NCI-H1436 (cell line): Measurements from ENCODE around the gene BIK.
"Not testable (repeated sequence)": the region's sequence is repeated elsewhere in the genome, so short reads cannot be mapped to it uniquely, and the experiment has no call there.

Source experiments
- DNase-seq: peaks from one replicate; lab custom pipeline; 2025; lab: John Stamatoyannopoulos, UW

The BIK gene

DNA sequence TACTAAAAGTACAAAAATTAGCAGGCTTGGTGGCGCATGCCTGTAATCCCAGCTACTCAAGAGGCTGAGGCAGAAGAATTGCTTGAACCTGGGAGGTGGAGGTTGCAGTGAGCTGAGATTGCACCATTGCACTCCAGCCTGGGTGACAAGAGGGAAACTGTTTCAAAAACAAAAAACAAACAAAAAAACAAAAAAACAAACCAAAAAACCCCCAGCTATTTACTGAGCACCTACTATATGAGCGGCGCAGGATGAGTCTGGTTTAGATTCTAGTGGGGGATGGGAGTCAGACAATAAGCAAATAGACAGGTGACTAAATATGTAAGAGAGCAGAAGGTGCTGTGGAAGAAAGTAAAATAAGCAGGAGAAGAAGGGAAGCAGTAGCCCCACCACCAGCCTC is 5.6 kb upstream of the BIK start:
- not testable (repeated sequence) for DNase-seq

DNA sequence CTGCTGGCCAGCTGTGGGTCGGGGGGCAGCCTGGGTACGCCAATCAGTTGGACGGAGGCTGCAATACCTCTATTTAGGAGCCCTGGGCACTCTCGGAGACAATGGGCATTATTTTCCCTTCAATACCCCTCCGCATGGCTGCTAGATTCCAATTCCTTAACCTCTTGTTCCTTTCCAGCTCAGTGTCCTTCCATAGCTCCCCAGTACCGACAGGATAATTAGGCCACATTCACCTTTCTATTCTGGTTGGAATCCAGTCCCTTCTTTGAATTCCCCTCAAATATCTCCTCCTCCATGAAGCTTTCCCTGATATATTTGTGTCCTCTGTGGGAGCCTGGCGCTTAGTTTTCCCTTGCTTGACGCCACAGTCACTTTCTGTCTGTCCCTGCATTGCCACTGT is 4.2 kb upstream of the BIK start:
- DNase-seq, result no peak

DNA sequence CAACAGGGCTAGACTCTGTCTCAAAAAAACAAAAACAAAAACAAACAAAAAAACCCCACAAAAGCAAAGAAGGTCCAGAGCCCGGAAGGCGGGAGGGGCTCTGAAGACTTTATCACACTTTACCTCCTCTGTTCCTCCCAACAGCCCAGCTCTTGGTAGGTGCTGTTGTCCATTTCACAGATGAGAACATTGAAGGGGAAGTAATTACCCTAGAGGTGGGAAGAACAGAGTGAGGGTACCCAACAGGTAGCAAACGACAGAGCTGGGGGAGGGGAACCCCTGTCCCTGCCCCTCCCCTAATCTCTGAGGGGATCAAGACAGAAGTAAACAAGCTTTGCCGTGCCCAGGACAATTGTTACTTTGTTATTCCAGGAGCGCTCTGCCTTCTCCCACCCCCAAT is 1.0 kb upstream of the BIK start:
- no peak for DNase-seq

DNA sequence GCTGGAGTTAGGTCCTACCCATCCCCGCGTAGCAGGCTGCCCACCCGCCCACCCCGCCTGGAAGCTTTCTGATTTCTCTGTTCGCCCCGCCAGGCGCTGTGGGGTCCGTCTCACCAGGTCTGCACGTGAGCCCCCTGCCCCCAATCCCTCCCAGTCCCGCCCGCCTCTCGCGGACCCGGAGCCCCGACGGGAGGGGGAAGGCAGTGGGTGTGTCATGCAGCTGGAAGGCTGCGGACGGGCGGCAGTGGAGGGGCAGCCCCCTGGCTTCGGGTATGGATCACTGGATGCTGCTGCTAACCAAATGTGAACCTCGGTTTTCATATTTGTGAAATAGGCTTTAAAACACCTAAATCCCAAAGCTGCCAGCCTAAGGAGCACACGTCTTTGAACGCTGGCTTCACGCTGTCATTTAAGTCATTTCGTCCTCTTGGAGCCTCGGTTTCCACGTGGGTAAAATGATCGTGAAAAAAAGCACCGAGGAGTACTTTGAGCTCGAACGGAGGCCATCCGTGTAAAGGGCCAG is 568 bp upstream of the BIK start:
- DNase-seq, result no peak

DNA sequence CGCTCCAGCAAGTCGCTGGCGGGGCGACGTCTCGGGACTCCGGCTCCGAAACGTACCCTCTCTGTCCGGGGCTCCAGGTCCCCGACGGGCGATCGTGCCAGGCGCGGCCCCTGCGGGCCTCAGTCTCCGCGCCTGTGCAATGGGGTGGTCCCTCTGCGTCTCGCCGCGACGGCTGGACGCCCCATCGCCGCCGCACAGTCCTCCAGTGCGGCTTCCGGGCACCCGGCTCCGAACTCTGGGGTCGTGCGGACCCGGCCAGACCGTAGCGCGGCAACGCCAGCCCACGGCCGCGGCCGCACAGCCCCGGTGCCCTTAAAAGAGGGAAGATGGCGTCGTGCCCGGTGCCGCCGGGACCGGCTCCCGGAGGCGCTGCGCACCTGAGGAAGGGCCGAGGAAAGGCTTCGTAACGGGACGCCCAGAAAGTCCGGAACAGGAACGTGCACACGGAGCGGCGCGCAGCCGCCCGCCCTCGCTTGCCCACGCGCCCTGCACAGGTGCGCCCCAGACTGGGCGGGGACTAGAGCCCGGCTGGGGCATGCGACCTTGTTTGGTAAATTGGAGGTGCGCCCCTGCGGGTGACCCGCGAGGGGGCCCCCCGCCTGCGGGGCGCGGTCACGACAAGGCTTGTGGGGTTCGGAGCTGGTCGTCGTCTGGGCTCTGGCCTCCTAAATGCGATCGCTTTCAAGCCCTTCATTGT is 525 bp downstream of the BIK start:
- DNase-seq, result peak; percentile 6

DNA sequence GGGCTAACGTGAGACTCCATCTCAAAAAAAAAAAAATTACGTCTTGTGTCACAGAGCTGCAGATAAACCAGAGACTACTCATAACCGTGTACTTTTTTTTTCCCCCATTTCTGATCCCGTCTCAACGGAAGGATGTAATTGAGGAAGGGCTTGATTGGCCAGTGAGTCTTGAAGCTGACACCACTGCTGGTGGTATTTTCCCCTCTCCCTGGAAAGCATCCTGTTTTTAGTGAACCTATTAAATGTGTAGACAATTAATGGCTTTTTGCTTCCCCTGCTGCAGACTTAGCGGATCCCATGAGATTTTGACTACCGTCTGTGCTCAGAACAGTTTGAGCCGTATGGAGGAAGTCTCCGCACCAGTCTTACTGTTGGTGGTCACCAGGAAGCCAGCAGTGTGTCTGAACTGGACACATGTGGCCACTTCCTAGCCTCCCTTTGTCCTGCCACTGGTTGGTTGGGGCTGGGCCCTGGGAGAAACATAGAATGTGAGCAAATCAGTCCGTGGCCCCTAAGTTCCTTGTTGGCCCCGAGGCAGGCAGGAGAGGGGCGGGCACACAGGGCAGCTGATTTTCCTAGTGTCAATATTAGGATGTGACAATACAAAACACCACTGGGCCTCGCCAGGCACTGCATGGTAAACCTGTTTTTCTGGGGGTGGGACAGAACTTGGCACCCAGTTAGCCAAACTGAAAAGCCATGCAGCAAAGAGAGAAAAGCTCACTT is 3.1 kb downstream of the BIK start:
- DNase-seq, result no peak

DNA sequence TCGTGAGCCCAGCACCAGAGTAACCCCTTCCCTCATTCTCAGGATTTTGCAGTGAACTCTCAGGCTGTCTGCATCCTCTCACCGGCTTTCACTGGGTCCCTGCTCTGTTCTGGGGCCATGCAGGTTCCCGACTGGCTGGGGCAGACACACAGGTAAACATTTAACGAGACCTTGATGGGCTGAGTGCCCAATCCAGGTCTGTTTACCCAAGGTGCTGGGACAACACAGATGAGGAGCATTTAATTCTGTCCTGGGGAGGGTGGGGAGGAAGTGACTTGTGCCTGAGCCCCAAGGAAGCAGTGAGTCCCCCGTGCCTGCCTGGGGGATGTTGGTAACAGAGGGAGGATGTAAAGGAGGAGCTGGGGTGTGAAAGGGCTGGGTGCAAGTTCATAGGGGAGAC is 4.4 kb downstream of the BIK start:
- DNase-seq, result no peak

DNA sequence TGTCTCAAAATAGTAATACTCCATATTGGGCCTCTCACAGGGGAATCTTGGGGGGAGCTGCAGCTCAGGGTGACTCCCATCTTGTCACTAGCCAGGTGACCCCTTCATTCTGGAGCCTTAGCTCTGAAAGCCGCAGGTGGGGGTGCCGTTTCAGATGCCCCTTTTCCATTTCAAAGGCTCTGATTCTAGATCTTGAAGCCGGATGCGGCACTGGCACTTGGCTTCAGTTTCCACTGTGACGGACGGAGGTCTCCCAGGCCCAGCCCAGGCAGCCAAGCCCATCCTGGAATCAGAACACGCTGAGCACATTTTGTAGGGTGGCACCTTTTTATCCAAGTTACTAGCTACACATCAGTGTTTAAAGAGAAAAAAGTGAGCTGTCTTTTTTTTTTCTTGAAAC is 6.4 kb downstream of the BIK start:
- DNase-seq, result no peak

DNA sequence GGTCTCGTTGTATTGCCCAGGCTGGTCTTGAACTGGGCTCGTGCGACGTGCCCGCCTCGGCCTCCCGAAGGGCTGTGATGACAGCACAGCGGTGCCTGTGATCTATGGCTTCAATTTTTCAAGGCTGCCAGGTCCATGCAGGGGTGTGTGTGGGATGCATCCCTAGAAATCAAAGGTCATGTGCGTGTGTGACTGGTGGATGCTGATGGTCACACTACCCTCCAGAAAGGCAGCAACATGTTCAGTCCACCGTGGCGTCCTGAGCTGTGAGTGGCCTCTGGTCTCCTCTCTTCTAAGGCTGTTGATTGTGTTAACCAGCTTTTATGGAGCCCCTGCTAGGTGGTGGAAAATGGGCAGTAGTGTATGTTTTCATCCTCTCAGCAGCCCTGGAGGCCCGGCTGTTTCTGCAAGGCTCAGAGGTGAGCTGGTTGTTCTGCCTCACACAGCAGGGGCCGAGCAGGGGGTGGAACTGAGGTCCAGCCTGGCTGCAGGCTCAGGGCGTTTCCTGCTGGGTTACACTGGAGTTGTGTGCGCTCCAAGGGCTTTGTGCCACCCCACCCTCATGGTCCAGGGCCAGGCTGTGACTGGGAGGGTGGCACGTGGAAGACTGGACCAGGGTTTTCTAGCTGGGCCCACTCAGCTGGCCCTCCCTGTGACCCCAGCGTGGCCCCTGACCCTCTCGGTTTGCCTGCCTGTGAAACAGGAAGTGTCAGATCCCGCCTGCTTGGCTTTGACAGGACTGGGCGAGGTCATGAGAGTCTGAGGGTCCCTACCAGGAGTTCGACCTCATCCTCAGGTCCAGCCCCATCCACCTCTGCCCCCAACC is 7.7 kb downstream of the BIK start:
- DNase-seq, result no peak

DNA sequence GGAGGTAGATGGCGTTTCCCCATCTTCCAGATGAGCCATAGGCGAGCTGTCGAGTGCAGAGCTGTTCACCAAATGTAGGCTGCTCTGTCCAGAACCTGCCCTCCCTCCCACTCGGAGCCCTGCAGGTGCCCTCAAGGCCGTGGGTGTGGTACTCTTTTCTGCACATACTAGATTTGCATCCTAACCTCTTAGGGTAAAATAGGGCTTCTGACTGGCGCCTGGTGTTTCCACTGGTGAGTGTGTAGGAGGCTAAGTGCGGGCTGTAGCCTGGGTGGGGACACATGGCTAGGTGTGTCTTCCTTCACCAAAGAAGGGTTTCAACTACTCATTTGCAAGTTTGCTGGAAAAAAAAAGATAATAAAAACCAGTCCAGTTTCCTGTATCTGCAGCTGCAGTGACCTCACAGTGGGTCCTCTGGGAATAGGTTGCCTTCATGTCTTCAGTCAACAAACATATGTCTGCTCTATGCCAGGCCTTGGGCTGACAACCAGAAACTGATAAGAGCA is 8.5 kb downstream of the BIK start:
- no peak for DNase-seq

DNA sequence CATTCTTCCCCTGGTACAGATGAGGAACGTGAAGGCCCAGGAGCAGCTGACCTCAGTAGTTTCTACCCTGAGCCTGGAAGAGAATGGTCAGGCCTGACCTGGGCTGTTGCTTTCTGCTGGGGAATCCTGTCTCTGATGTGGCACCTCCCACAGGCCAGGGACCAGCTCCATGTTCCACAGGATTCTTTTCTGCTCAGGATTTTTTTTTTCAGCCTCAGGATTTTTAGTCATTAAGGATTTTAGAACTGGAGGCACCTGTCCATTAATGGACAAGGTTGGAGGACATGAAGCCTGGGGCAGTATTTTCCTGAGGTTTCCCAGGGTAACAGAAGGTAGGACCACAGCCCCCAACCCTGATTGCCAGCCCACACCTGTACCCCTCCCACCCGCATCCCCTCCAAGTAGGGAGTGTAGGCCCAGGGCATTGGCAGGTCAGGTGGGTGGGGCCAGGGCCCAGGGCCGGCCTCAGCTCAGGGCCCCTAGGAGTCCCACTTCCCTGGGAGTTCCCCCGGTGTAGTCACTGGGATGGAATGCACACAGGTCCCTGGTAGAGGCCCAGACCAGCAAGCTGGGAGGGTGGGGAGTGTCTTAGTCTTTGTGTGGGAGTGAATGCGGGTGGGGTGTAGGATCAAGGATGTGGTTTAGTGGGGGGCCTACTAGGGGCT is 16.1 kb downstream of the BIK start:
- no peak for DNase-seq

DNA sequence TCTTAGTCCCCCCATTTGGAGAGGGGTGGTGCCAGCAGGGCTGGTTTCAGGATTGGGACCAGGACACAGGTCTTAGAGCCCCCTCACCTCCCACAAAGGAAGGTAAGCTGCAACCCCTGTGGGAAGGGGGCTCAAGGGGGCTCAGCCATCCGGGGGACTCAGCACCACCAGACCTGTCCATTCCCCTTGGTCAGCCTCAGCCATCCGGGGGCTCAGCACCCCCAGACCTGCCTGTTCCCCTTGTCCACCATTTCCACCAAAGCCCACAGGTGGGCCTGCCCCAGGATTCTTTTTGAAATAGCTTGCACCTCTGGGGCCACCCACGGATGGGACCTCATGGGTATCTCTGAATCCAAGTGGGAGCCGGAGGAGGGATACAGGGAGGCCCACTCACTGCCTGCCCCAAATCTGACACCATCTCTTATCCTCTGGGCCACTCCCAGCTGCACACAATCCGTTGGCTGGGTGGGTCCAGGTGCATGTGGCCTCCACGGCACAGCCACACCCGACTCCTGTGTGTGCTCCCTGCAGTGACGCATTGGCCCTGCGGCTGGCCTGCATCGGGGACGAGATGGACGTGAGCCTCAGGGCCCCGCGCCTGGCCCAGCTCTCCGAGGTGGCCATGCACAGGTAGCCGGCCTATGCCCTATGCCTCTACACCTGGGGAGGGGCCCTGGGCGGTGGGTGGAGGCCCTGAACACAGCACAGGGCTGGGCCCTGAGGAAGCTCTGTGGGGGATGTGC is 16.8 kb downstream of the BIK start:
- no peak for DNase-seq

DNA sequence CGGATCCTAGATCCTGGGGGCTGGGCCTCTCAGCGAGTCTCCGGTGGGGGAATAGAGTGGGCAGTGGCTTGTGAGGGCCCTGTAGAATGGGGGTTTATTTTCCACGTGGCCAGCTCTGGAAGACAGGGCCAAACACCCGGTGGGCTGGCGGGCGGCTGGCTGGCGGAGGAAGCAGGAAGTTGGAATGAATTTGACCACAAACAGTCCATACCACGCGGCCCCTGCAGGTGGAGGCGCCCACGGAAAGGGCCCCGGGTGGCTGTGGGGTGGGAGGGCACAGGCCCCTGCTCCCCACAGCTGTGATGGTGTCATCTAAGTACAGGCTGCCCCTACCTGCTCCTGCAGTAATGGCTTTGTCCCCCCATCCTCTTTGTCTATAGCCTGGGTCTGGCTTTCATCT is 17.6 kb downstream of the BIK start:
- DNase-seq, result no peak

DNA sequence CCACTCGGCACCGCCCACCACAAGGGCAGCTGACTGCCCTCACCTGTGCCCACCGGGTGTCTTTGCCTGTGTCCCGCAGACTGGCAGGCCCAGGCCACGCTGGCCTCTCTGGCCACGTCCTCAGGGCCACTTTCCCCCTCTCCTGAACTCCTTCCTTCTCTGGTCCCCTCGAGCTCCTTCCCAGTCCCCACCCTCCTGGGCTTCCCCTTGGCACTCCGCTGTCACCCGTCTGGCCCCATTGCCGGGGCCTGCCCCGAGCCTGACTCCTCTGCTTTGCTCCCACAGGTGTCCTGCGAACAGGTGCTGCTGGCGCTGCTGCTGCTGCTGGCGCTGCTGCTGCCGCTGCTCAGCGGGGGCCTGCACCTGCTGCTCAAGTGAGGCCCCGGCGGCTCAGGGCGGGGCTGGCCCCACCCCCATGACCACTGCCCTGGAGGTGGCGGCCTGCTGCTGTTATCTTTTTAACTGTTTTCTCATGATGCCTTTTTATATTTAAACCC is 18.4 kb downstream of the BIK start:
- DNase-seq, result peak; percentile 42

DNA sequence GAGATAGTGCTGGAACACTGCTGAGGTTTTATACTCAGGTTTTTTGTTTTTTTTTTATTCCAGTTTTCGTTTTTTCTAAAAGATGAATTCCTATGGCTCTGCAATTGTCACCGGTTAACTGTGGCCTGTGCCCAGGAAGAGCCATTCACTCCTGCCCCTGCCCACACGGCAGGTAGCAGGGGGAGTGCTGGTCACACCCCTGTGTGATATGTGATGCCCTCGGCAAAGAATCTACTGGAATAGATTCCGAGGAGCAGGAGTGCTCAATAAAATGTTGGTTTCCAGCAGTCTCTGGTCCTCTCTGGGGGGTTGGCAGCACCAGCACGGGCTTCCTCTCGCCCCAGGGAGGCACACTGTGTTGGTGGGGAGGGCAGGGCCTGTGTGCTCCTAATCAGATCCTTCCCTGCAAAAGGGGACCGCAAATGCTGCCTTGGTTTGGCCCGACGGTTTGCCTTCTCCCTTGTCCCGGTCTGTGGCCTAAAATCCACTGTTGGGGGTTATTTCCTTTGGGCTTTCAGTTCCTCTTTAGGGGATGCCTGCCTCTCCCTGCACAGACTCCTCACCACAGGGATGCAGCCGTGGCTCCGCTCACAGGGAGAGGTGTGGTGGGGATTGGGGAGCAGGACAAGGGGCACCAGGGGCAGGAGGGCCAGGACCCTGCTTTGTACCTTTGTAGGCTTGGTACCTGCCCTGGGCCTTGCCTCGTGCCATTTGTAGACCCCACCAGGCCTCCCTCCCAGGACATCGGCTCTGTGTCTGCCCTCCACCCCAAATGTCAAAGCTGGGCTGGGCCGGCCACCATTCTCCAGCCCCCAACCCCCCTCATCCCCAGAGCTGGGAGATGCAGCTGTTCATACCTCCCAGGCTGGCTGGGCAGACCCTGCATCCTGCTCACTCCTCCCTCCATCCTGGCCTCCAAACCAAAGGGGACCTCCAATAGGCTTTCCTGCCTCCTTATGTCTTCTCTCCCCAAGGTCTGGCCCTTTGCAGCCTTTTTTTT is 19.2 kb downstream of the BIK start:
- no peak for DNase-seq

DNA sequence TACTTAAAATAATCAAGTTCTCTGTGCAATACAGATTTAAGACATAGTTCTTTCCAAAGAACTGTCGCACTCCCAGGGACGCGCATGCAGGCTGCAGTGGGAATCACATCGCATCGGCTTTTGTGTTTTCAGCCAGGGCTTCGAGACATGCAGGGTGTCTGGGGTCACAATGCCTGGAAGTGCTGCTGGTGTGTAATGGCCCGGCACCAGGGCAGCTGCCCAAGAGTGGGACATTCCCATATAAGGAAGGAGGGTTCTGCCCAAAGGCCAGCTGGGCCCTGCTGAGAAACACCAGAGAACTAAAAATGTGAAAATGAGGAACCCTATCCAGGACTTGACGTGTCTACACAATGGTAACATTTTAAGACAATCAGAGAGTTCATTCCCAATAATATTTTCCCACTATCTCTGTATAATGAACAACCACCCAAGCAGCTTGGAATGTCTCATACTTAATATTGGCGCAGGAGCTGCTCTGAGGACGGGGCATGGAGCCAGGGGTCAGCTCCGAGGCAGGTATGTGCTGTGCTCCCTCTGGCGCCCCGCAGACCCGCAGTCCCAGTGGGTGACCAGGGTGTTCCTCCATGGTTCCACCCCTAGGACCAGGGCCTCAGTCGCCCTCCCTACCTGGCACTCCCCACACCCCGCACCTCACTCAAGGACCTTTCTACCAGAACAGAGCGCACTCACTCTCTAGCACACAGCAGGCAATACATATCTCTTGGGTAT is 21.4 kb downstream of the BIK start:
- no peak for DNase-seq

DNA sequence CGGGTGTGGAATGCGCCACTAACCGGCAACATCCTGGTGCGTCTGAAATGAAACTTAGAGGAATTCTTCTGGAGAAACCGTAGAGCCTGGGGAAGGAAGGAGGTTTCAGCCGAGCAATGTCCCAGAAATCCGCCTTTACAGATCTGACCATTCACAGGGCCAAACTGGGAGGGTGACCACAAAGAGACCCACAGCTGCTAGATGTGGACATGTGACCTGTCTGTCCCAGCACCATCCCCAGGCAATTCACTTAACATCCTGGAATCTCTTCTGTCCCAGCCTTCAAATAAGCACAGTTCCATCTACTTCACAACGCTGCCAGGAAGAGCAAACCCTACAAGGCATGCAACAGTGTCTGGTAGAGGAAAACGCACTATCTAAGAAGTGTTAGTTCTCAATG is 22.9 kb downstream of the BIK start:
- DNase-seq, result no peak

DNA sequence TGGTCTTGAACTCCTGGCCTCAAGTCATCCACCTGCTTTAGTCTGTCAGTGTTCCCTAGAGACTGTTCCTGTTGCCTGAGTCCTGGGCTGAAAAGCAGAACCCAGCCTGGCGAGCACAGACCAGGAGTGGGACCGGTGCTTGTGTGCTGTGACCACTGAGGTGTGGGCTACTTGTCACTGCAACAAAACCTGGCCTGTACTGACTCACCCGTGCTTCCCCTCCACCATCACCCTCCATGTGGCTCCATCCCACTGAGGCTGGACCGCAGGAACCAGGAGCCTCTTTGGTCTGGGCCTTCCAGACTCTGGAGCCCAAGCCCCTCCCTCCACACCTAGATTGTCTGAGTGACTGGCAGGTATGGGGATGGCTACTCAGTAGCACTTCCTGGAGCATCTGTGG is 24.0 kb downstream of the BIK start:
- no peak for DNase-seq

DNA sequence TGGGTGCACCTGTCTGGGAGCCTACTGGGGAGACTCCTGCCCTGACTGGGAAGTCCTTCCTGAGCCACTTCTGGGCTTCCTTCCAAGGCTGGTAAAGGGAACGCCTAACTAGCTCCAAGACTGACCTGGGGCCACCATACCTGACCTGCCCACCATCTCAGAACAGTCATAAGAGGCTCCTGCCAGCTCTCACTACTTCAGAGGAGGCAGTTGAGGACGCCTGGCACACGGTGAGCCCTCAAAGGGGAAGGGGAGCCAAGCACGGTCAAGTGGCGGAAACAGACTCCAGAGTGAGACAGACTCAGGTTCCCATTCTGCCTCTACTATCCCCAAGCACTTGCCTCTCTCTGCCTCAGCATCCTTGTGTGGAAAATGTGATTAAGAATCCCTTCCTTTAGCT is 25.0 kb downstream of the BIK start:
- DNase-seq, result no peak
